ENCODE data around the gene HOXD9.

The HOXD9 gene

DNA sequence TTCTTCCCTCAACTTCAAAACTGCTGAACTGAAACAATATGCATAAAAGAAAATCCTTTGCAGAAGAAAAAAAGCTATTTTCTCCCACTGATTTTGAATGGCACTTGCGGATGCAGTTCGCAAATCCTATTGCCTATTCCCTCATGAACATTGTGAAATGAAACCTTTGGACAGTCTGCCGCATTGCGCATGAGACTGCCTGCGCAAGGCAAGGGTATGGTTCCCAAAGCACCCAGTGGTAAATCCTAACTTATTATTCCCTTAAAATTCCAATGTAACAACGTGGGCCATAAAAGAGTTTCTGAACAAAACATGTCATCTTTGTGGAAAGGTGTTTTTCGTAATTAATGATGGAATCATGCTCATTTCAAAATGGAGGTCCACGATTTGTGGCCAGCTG, 15.4 kb downstream of the HOXD9 start:
- DNase-seq (ENCODE audit: low spot score): no peak

DNA sequence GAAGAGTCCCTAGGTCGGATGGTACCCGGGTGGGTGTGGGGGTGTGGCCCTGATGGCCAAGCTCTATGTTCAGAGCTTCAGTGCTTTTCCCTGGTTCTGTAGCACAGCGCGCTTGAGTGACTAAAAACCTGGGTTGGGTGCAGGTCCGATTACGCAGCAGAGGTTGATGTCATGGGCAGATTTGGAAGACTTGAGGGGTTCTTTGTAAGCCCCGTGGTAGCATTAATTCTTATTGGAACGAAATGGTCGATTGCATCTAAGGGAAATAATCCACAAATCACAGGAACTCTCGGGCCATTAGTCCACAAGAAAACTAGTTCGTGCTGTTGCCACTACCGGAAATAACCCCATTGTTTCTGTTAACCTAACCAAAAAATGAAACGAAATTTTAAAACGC, 16.0 kb downstream of the HOXD9 start:
- no peak for DNase-seq (ENCODE audit: low spot score)

DNA sequence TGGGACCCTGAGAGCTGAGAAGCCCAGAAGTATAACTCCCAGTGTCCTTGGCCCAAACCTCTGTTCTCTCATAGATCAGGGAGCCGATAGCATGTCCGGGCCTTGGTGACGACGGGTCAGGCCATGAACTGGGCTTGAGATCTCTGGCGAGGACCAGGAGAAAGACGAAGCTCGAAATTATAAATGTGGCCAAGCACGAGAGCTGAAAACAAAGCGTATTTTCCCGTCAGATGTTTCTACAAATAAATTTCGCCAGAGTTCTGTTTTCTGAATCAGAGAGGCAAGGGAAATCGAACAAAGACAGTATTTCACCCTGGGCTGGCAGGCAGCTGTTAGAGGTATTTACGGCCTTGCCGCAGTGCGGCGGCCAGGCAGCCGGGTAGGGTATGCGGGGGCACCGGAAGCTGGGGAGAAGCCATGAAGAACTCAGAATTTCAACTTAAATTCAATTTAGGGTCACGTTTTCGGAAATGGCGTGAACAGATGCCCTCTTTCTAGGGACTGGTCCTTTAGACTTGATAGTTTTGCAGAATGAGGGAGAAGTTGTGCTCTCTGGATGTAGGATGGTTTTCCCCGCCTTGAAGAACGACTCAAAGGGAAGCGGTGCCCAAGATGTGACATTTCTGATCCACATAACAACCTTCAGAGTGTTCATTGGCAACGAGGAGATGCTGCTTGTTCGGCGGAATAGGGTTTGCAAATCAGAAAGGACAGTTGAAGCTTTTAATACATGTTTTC, 16.6 kb downstream of the HOXD9 start:
- DNase-seq (ENCODE audit: low spot score): no peak

DNA sequence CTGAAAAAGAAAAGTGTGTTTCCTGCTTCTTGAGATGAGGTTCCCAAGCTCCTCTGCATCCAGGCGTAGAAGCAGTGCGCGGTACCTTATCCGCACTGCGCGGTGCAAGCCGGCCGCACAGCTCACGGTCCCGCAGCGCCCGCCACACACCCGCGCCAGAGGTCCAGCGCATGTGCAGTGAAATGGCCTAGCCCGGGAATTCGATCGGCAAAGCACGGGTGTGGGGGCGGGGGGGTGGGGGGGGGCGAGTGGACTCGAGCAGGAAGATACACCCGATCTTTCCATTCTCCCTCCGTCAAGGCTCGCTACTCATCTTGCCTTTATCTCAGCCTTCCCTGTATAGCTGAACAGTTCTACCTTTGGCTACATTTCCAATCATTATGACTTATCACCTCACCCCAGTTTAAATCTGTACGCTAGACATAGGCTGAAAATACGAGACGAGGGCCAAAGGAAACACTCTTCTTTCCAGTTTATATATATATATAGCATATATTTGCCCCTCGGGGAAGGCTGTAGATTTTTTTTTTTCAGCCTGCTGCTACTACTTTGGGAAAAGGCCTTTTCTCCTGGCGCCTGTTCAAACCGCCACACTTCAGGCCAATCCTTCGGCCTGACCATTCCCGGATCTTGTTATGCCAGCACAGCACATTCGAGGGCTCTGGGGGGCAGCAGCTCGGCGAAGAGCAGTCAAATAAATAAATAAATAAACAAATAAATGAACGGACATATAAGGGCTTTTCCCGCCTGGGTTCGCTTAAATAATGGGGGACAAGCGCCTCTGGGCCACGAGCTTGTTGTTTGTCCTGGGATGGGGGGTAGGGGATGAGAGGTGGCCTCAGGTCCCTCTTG, 17.4 kb downstream of the HOXD9 start:
- no peak for DNase-seq (ENCODE audit: low spot score)

DNA sequence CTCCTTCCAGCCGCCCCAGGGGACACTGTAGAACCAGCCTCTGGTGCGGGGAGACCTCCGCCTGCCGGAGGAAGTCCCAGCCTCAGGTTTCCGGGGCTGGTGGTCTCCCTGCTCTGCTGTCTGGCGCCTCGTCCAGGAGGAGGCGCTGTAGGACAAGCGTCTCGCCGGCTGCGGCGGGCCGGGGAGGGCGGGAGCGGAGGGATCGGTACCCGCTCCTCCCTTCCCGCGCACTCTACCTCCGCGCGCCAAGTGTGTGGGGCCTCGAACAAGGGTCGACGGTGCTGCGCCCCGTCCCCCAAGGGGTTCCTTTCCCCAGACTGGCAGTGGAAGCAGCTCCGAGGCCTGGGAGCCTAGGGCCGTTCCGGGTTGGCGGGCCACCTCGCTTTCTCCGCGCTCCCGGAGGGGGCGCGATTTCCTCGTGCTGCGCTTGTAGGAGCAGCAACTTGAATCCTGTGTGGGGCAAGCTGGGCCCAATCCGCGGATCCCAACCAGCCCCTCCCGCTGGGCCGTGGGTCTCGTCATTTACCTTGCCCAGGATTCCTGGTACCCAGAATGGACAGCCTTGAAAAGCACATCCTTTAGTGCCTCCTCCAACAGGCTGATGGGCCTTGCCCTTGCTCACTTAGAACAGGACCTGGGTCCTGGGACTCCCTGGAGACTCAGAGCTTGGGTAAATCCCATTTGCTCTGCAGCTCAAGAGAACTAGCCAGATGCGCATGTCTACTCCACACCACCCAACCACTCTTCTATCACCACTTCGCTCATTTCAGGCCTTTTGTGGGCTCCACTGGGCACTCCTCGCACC, 18.2 kb downstream of the HOXD9 start:
- DNase-seq (ENCODE audit: low spot score): peak; percentile 89

DNA sequence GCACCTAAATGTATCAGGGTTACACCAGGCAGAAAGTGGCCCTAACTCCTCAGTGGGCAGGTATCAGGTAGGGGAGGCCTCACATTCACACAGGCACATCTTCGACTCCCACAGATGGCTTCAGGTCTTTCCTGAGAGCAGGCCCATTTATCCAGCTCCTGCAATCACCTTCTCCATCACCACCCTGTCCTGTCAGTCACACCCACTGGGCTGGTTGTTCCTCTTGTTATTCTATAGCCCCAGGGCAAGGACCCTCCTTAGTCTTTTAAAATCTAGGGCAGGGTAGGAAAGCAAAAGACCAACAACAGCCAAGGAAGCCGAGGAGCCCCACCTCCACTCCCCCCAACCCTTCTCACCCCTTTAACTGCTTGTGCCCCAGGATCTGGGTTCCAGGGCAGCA, 19.8 kb downstream of the HOXD9 start:
- no peak for DNase-seq (ENCODE audit: low spot score)

DNA sequence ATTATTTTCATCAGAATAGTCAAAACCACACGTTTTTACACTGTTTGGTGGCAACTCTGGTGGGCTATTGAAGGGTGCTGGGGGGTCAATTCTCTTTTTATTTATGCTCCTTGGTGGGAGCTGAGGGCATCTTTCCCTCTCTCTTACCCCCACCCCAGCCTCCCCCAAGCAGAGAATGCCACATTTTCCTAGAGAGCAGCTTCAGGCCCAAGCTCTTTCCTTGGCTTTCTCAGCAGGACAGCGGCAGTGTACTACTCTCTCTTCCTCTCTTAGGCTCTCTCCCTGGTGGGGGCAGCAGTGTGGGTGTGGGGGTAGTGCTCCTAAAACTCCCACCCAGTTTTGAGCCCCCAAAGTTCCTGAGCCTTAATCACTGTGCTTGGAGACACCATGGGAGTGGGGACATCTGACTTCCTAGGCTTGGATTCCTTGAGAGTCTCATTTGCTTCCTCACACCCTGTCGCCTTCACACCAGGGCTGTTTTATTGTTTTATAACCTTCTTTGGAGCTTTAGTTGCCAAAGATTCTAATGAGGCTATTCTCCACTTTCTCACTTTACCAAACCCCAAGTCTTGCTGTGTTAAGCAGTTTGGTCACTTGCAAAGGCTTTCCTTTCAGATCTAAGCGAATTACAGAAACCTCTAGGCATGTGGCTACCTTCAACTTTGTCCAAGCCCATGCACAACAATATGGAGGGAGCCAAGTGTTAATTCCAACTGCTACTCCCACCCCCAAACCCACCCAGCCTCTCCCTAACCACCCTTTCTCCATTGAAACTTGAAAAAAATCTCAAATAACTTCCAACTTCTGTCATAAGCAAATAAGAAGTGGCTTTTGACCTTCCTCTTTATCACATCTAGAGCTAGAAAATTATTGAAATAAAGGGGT, 22.8 kb downstream of the HOXD9 start:
- no peak for DNase-seq (ENCODE audit: low spot score)

DNA sequence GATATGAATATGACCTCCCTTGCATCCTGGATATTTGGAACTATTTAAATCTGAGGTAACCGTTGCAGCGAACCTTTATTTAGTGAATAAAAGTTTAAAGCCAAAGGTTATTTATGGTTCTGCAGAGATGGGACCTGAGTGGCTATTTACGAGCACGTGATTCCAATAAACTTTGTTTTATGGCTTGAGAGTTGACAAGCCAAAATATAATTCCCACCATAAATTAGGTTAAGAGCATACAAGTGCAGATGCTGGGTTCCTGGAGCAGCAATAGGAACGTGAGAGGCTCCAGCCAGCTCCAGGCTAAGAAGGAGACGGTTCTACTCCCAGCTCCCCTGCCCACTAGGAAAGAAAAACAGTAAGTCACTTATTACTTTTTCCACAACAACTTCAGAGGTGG, 23.6 kb downstream of the HOXD9 start:
- no peak for DNase-seq (ENCODE audit: low spot score)

DNA sequence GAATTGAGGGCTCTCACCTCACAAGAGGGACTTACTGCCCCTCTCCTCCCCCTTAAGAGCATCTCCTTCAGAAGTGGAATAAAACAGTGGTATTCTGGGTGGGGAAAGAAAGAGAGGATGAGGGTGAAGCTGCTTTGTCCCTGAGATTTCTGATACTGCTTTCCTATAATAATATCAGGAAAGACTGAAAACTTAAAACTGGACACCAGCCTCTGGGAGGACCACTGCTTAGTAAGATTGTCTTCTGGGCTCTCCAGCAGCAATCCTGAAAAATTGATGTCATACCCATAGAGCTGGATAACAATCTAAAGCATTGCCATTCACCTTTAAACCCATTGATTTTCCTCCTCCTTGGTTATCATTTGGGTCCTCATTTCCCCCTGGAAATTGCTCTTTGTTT, 24.1 kb downstream of the HOXD9 start:
- DNase-seq (ENCODE audit: low spot score): no peak

DNA sequence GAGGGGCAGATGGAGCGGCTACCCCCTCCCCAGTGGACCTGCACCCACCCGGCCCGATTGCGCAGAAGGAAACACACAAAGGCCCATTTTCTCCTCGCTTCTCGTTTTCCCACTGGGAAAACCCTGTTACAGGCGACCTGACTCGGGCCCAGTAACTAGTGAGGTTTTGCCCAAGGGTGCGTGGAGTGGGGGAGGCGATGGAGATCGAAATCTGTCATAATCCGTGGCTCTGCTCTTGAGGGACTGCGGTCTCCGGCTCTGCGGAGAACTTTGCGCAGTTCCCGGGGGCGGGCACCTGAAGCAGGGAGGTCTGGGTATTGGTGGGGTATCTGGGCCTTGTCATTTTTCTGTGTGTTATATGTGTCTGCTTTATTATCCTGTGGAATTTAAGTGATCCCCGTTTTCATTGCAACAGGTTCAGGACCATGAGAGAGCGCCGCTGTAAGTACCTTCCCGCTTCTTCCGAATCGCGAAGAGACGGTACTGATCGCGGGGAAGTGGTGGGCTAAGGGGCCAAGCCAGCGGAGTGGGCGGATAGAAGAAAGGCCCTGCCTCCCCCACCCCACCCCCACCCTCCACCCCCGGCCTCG, 24.8 kb downstream of the HOXD9 start:
- DNase-seq (ENCODE audit: low spot score): no peak

DNA sequence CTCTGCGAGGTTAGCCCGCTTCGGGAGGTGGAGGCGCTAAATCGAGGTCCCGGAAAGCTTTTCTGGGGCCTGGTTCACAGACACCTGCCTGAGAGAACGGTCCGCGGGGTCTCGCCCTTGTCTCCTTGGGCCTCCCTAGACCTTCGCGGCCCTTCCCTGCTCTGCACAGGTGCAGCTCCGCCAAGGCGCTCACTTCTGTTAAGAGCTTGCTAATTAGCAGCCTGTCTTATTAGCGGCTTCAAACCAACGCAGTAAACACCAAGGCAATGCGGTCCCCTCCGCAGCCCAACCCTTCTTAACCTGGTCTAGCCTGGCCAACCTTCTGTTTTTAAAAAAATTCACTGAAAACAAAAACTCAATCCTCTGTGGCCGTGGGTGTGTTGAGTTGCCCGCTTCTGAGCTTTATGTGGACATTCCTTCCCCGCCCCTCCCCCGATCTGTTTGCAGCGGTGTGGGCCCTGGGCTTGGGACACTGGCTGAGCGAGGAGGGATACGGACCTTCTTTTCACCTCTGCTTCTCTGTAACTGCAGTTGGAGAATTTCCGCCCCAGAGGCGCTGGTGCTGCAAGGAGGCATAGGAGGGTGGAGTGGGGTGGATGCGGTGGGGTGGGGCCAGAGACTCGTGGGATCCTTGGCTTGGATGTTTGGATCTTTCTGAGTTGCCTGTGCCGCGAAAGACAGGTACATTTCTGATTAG, 25.4 kb downstream of the HOXD9 start:
- DNase-seq (ENCODE audit: low spot score): no peak

DNA sequence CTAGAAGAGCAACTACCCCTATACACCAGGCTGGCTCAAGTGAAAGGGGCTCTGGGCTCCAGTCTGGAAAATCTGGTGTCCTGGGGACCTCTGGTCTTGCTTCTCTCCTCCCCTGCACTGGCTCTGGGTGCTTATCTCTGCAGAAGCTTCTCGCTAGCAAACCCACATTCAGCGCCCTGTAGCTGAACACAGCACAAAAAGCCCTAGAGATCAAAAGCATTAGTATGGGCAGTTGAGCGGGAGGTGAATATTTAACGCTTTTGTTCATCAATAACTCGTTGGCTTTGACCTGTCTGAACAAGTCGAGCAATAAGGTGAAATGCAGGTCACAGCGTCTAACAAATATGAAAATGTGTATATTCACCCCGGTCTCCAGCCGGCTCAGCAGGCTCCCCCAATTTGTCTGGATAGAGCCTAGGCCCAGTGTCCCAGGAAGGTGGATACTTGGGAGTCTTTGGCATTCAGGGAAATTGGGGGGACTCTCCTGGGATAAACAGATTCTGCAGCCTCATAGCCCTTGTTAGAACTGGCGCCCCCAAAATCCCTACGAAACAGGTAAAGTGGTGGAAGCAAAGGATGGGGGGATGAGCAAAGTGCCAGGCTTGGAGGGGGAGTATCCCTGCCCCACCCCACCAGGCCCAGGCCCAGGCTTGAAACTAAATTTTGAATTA, 26.4 kb downstream of the HOXD9 start:
- no peak for DNase-seq (ENCODE audit: low spot score)

DNA sequence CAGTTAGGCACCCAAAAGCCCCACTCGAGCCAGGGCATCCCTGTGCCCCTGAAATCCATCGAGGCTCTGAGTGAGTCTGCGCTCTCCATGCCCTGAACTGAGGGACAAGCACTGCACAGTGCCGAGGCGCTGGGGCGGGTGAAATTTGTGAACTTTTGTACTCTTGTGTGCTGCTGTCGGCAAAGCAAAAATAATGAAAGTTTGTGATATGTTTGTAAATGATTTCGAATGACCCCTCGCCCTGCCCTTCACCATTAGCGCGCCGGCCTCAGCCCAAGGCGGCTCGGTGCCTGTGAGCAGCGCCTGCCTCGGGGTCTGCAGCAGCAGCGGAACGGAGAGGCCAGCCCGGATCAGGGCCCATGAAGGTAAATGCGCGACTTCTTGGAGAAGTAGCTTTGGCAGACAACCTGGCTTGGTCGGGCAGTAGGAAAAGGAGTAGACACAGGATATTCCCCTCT, 27.0 kb downstream of the HOXD9 start:
- DNase-seq (ENCODE audit: low spot score): no peak

DNA sequence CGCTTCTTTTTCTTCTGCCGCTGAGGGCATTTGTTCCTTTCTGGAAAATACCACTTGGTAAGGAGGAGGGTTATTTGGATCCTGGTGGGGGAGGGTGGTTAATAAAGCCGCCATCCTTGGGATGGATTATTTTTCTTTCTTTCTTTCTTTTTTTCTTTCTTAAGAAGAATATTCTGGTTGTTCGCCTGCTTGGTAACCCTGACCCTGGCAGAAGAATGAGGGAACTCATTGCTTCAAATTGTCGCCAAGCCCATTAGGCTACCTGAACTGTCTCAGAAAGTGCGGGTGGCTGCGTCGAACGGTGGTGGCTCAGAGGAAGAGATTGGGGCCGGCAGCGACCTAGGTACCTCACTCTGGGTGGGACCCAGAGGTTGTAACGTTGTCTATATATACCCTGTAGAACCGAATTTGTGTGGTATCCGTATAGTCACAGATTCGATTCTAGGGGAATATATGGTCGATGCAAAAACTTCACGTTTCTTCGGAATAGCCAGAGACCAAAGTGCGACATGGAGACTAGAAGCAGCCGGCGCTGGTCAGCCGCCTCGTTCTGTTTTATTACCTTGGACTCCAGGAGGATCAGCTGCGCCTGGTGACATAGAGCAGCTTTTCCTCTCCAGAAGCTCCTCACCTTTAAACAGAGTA, 27.5 kb downstream of the HOXD9 start:
- no peak for DNase-seq (ENCODE audit: low spot score)

DNA sequence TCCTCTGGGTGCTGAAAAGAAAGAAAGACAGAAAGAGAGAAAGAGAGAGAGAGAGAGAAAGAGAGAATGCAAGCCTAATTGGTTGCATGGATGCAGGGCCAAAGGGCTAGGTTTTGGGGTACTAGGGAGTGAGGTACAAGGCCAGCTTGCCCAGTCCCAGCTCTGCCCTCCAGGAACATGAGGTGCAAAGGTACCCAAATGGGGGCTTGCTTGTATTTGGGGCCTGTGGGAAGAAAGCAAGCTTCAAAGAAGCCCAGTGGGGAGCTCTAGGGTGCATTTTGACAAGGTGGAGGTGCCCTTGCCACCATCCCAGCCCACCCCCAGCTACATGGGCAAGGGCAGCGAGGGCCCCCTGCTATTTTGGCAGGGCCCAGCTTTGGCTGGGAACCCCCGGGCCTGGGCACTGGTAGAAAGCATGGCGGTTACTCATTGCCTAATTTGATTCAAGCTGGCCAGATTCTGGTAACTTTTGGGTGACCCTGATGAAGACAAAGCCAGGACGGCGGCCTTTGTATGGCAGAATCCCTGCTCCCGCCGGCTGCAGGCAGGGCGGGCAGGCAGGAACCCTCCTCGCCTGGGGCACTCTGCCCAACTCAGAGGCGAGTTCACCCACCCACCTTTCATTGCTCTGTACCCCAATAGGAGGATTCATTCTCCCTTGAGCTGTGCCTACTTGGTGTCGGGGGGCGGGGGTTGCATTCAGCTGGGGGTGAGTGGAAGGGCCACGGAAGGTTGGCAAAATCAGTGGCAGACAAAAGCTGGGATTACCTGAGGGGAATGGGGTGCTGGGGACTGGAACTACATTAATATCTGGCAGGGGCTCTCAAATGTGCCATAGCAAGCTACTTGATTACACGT, 28.3 kb downstream of the HOXD9 start:
- no peak for DNase-seq (ENCODE audit: low spot score)

DNA sequence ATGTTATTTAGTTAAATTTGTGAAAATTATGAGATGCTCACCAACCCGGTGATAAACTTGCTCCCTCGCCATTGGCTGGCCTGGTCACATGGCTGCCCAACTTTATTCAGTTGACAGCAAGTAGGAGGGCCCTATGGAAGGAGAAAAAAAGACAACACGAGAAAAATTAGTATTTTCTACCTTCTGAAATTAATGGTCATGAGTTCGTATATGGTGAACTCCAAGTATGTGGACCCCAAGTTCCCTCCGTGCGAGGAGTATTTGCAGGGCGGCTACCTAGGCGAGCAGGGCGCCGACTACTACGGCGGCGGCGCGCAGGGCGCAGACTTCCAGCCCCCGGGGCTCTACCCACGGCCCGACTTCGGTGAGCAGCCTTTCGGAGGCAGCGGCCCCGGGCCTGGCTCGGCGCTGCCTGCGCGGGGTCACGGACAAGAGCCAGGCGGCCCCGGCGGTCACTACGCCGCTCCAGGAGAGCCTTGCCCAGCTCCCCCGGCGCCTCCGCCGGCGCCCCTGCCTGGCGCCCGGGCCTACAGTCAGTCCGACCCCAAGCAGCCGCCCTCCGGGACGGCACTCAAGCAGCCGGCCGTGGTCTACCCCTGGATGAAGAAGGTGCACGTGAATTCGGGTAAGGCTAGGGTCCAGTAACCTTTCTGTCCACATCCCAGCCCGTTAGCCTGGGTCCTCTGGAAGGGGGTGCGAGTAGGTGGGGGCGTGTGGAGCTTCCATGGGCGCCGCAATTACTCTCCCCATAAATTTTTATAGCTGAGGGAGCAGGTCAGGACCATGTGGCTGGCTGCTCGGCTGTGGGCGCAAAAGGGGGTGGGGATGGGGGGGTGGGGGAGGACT, 29.1 kb downstream of the HOXD9 start, which contains the start of gene HOXD4:
HOXD4 (plus strand) TSS at position 109 of the 846 bp plus-strand sequence; CDS start at position 193, 84 bp downstream.
- no peak for DNase-seq (ENCODE audit: low spot score)
